Activated T-cell treated with anti-CD3 and anti-CD28 coated beads, Interleukin-2, amount 50 U/mL, for 72 hours (primary cell): ENCODE data around the gene ERCC8. TPM values are rescaled to one million over a fixed set of nuclear protein-coding genes. Genes with fewer than 3 reads are reported as not detected.
A peak's percentile ranks its signal among the peaks of the same experiment; 100 is the strongest.

Experiments
- ATAC-seq, 2 donors: fragments of 150-1000 bp; cut with Tn5 transposase; replicated peaks in 1 of 2; 2 replicates each; pipeline ENCODE4 v1.10.0; 2021; ENCODE audit warnings: moderate library complexity in 2 of 2, mild to moderate bottlenecking in 1 of 2
- DNase-seq, 2 donors: peaks; one replicate each; pipeline ENCODE4 v3.0.0; 2021 to 2022; ENCODE audit warnings: mixed read lengths in 1 of 2
- H3K27ac Mint-ChIP-seq: one replicate; pipeline ENCODE4 v1.8.0; 2022; ENCODE audit warnings: mild to moderate bottlenecking, moderate library complexity, mixed read lengths
- H3K27me3 Mint-ChIP-seq: one replicate; pipeline ENCODE4 v1.8.0; 2022; ENCODE audit warnings: low read depth, mixed read lengths
- H3K36me3 Mint-ChIP-seq, 2 donors: one replicate each; pipeline ENCODE4 v1.8.0; 2022; ENCODE audit warnings: mixed read lengths in 2 of 2, mild to moderate bottlenecking in 1 of 2; ENCODE audit not compliant: insufficient read depth in 2 of 2
- H3K4me1 Mint-ChIP-seq: one replicate; pipeline ENCODE4 v1.8.0; 2022; ENCODE audit warnings: low read depth, mixed read lengths
- H3K4me3 Mint-ChIP-seq, 2 donors: one replicate each; pipeline ENCODE4 v1.8.0; 2022; ENCODE audit warnings: mild to moderate bottlenecking in 2 of 2, mixed read lengths in 2 of 2, moderate library complexity in 2 of 2
- H3K9me3 Mint-ChIP-seq, 2 donors: one replicate each; pipeline ENCODE4 v1.8.0; 2022; ENCODE audit warnings: mixed read lengths in 2 of 2
- total RNA-seq, 2 donors: library from RNA; stranded (reverse); gene quantifications; one replicate each; pipeline ENCODE4 v1.2.3, GENCODE V29; 2022

The ERCC8 gene
- total RNA-seq, 2 donors from 2014 or later = 10.4 to 11.3 TPM

DNA sequence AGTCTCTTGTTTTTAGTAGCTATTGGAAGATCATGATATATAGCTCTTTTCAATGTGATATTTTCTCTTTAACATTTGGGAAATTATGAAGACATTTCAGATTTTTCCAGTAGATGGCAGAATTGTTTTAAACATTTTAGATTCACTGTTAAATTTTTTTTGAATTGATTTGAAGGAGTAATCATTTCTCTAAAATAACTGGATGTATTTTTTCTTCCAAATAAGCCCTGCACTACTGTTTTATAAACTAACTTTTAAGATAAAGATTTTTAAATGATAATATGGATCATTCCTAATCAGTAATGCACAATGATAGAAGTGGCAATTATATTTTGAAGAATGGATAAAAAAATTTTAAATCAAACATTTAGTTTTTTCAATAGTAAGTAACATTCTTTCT is 14.3 kb upstream of the ERCC8 start:
- Mint-ChIP-seq H3K4me3 (no peak overlapping the region), H3K27ac (no peak overlapping the region), H3K27me3 (no peaks in the 10 kb centered on the region), H3K36me3 (peaks cover 2 to 6% of the 10 kb centered on the region in 2 donors), H3K9me3 (peaks cover 0 to 3% of the 10 kb centered on the region in 2 donors), H3K4me1 (no peaks in the 10 kb centered on the region)
- DNase-seq = no peak
- ATAC-seq = no peak

GRCh38 chr5:60958712-60959111 is 13.8 kb upstream of the ERCC8 start:
- Mint-ChIP-seq H3K4me1 (no peaks in the 10 kb centered on the region), H3K27ac (no peak overlapping the region), H3K4me3 (no peak overlapping the region), H3K36me3 (peaks cover 2 to 6% of the 10 kb centered on the region in 2 donors), H3K9me3 (peaks cover 0 to 3% of the 10 kb centered on the region in 2 donors), H3K27me3 (no peaks in the 10 kb centered on the region)
- ATAC-seq (no peak), DNase-seq (no peak)

GRCh38 chr5:60958088-60958487 is 13.2 kb upstream of the ERCC8 start:
- Mint-ChIP-seq H3K36me3 (peaks cover 2 to 6% of the 10 kb centered on the region in 2 donors), H3K27ac (no peak overlapping the region), H3K9me3 (peaks cover 0 to 3% of the 10 kb centered on the region in 2 donors), H3K27me3 (no peaks in the 10 kb centered on the region), H3K4me3 (no peak overlapping the region), H3K4me1 (no peaks in the 10 kb centered on the region)
- DNase-seq (no peak), ATAC-seq (no peak)

DNA sequence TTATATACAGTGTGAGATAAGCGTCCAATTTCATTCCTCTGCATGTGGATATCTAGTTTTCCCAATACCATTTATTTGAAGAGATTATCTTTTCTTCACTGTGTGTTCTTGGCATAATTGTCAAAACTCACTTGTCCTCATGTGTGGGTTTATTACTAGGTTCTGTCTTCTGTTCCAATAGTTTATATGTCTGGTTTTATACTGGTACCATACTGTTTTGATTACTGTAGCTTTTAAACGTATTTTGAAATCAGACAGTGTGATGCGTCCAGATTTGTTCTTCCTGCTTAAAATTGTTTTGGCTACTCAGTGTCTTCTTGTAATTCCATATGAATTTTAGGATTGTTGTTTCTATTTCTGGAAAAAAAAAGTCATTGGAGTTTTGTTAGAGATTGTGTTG is 10.4 kb upstream of the ERCC8 start:
- ATAC-seq (no peak), DNase-seq (no peak)
- no peaks in the 10 kb centered on the region for H3K27me3 Mint-ChIP-seq
- H3K4me1 Mint-ChIP-seq = no peaks in the 10 kb centered on the region
- H3K27ac Mint-ChIP-seq = no peak overlapping the region
- H3K4me3 Mint-ChIP-seq = no peak overlapping the region
- H3K36me3 Mint-ChIP-seq = peaks cover 2 to 8% of the 10 kb centered on the region in 2 donors
- peaks cover 0 to 3% of the 10 kb centered on the region in 2 donors for H3K9me3 Mint-ChIP-seq

DNA sequence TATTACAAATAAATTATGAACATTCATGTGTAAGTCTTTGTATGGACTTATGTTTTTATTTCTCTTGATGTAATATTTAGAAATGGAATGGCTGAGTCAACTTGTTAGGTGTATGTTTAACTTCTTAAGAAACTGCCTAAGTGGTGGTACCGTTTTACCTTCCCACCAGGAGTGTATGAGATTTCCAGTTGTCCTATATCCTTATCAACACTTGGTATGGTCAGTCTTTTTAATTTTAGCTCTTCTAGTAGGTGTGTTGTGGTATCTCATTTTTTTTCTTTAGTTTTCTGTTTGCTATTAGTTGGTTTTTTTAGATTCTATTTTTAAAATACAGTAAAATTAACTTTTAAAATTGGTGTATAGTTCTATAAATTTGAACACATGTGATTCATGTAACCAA is 3.9 kb upstream of the ERCC8 start:
- Mint-ChIP-seq H3K27ac (no peak overlapping the region), H3K4me1 (peaks cover 22% of the 10 kb centered on the region), H3K4me3 (no peak overlapping the region), H3K36me3 (peaks cover 3 to 5% of the 10 kb centered on the region in 2 donors), H3K27me3 (no peaks in the 10 kb centered on the region), H3K9me3 (no peaks in the 10 kb centered on the region)
- no peak for ATAC-seq
- DNase-seq = no peak

DNA sequence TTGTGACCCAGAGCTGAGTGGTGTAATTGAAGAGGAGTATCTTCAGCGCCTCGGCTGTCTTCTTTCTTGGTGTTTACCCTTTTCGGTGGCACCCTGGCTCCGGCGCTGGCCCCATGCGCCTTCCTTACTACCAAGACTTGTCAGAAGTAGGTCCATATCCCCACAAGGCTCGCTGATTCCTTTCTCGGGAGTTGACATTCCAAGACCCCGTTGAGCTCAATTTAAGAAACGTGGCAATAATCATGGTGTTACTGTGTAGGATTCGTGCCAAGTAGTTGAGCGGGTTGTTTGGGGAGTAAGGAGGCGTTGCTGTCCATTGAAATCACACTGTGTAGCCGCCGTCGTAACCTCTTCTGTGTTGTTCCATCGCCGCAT is 930 bp upstream of the ERCC8 start:
- H3K9me3 Mint-ChIP-seq = no peaks in the 10 kb centered on the region
- peak in 1 of 2 donors; percentile 42 for DNase-seq
- H3K27ac Mint-ChIP-seq = peak overlapping the region; percentile 93
- H3K36me3 Mint-ChIP-seq = peaks cover 2 to 3% of the 10 kb centered on the region in 2 donors
- peaks cover 22% of the 10 kb centered on the region for H3K4me1 Mint-ChIP-seq
- no peaks in the 10 kb centered on the region for H3K27me3 Mint-ChIP-seq
- no peak overlapping the region for H3K4me3 Mint-ChIP-seq
- peak; percentile 29 to 39 for ATAC-seq

DNA sequence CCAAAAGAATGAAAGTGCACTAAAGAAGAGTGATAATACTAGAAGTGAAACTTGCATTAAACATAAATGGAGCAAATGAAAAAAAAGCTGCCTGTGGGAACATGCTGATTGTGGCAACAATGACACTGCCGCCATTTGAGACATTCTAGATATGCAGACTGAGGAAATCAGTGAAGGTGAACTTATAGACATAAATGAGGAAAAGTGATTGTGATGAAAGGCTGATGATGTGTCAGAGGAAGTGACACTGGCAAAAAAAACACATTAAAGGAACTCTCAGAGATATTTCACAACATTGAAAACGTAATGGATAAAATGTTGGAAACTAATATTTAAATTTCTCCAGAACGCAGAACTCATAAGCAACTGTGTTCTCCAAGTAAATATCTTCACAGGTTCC is 1.2 kb downstream of the ERCC8 start:
- Mint-ChIP-seq H3K9me3 (no peaks in the 10 kb centered on the region), H3K27ac (no peak overlapping the region), H3K4me3 (no peak overlapping the region), H3K27me3 (no peaks in the 10 kb centered on the region), H3K4me1 (peaks cover 17% of the 10 kb centered on the region), H3K36me3 (no peaks in the 10 kb centered on the region)
- no peak for DNase-seq
- ATAC-seq = no peak

GRCh38 chr5:60929024-60929423 is 15.8 kb downstream of the ERCC8 start:
- Mint-ChIP-seq H3K36me3 (no peaks in the 10 kb centered on the region), H3K9me3 (no peaks in the 10 kb centered on the region), H3K4me3 (no peak overlapping the region), H3K27ac (no peak overlapping the region), H3K4me1 (no peaks in the 10 kb centered on the region), H3K27me3 (no peaks in the 10 kb centered on the region)
- no peak for ATAC-seq
- DNase-seq = no peak

DNA sequence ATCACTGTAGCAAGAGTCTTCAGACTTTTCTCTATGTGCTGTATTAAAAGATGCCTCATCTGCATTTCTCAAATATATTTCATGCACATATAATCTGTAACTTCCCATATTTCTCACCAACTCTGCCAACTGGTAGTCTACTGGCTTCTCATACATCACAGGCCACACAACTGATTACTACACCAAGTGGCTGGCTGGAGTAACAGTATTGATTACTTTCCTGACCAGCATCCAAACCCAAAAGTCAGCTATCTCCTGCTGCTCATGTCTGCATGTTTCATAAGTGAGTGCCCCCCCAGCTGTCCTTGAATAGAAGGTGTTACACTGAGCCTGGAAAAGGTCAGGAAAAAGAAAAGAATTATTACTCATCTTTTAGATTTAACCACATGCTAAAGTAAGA is 17.4 kb downstream of the ERCC8 start:
- ATAC-seq (no peak), DNase-seq (no peak)

GRCh38 chr5:60918466-60918865 is 26.4 kb downstream of the ERCC8 start:
- no peak overlapping the region for H3K4me3 Mint-ChIP-seq
- ATAC-seq (no peak), DNase-seq (no peak)
- peaks cover 0 to 4% of the 10 kb centered on the region in 2 donors for H3K9me3 Mint-ChIP-seq
- H3K4me1 Mint-ChIP-seq = no peaks in the 10 kb centered on the region
- H3K27ac Mint-ChIP-seq = no peak overlapping the region
- H3K36me3 Mint-ChIP-seq = peaks cover 10 to 12% of the 10 kb centered on the region in 2 donors
- H3K27me3 Mint-ChIP-seq = no peaks in the 10 kb centered on the region

More for the DNA sequence above, 17.4 kb downstream of the ERCC8 start:
- no peak overlapping the region for H3K4me3 Mint-ChIP-seq
- no peaks in the 10 kb centered on the region for H3K27me3 Mint-ChIP-seq
- no peaks in the 10 kb centered on the region for H3K4me1 Mint-ChIP-seq
- no peaks in the 10 kb centered on the region for H3K9me3 Mint-ChIP-seq
- no peaks in the 10 kb centered on the region for H3K36me3 Mint-ChIP-seq
- no peak overlapping the region for H3K27ac Mint-ChIP-seq

- no peaks in the 10 kb centered on the region for H3K4me1 Mint-ChIP-seq
- H3K27ac Mint-ChIP-seq = no peak overlapping the region
- H3K4me3 Mint-ChIP-seq = no peak overlapping the region
- ATAC-seq (no peak), DNase-seq (no peak)
- H3K36me3 Mint-ChIP-seq = peaks cover 13 to 18% of the 10 kb centered on the region in 2 donors
- no peaks in the 10 kb centered on the region for H3K27me3 Mint-ChIP-seq
- H3K9me3 Mint-ChIP-seq = peaks cover 0 to 6% of the 10 kb centered on the region in 2 donors
These were observed 28.2 kb downstream of the ERCC8 start for GRCh38 chr5:60916646-60917045.

GRCh38 chr5:60903356-60903755 is 41.5 kb downstream of the ERCC8 start:
- H3K36me3 Mint-ChIP-seq = peaks cover 1 to 2% of the 10 kb centered on the region in 2 donors
- no peak for ATAC-seq
- H3K27me3 Mint-ChIP-seq = no peaks in the 10 kb centered on the region
- no peak overlapping the region for H3K4me3 Mint-ChIP-seq
- no peak overlapping the region for H3K27ac Mint-ChIP-seq
- H3K9me3 Mint-ChIP-seq = no peaks in the 10 kb centered on the region
- no peaks in the 10 kb centered on the region for H3K4me1 Mint-ChIP-seq
- DNase-seq = no peak

DNA sequence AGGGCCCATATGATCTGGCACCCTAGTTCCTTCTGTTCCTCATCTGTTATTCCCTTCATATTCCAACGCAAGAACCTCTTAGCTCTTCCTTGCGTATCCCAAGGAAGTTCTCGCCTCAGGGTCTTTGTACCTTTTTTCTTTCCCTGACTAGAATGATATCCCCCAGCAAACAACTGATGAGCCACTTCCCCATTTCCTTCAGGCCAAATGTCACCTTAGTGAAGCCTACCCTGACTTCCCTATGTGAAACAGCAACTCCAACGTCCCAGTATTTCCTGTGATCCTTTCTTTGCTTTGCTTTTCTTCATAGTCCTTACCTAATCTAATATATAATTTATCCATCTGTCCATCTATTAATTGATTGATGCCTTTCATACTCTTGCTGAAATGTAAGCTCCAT is 47.9 kb downstream of the ERCC8 start:
- no peaks in the 10 kb centered on the region for H3K27me3 Mint-ChIP-seq
- no peak overlapping the region for H3K4me3 Mint-ChIP-seq
- DNase-seq (no peak), ATAC-seq (no peak)
- no peaks in the 10 kb centered on the region for H3K4me1 Mint-ChIP-seq
- no peak overlapping the region for H3K27ac Mint-ChIP-seq
- peaks cover 5 to 22% of the 10 kb centered on the region in 2 donors for H3K36me3 Mint-ChIP-seq
- H3K9me3 Mint-ChIP-seq = peaks cover 0 to 3% of the 10 kb centered on the region in 2 donors

- no peaks in the 10 kb centered on the region for H3K27me3 Mint-ChIP-seq
- H3K4me1 Mint-ChIP-seq = peaks cover 6% of the 10 kb centered on the region
- no peak overlapping the region for H3K4me3 Mint-ChIP-seq
- DNase-seq = no peak
- ATAC-seq = no peak
- H3K27ac Mint-ChIP-seq = no peak overlapping the region
- peaks cover 4 to 21% of the 10 kb centered on the region in 2 donors for H3K36me3 Mint-ChIP-seq
- H3K9me3 Mint-ChIP-seq = peaks cover 0 to 3% of the 10 kb centered on the region in 2 donors
These were observed 51.3 kb downstream of the ERCC8 start for GRCh38 chr5:60893521-60893920.
